B cell (primary cell): ENCODE data around the gene AMFR.

Experiments
- CTCF ChIP-seq: fragments of 200-600 bp; IDR thresholded peaks from one replicate; pipeline ENCODE4 v1.8.0; 2022; ENCODE audit warnings: antibody characterized with exemption, mild to moderate bottlenecking
- EZH2 ChIP-seq: IDR thresholded peaks from 2 replicates; pipeline ENCODE4 v1.6.1; 2012; ENCODE audit warnings: borderline replicate concordance, low read depth, mild to moderate bottlenecking, moderate library complexity, low read length; ENCODE audit not compliant: insufficient read depth, poor library complexity, severe bottlenecking

- TF ChIP-seq CTCF: no peak
- no peak for TF ChIP-seq EZH2
Measured at GRCh38 chr16:56340416-56340815, 84.9 kb downstream of the AMFR start.
